Endothelial cell of umbilical vein (primary cell): ENCODE measurements around the gene TXNRD1. TPM values are rescaled to one million over a fixed set of nuclear protein-coding genes. Genes with fewer than 3 reads are reported as not detected.

Experiments used
- BruUV-seq: library from RNA; stranded (reverse); fragments of 400-500 nt; replicated peaks from 2 replicates; lab custom pipeline; 2021; lab: Mats Ljungman, UMichigan
- CTCF ChIA-PET: fragments of 300-600, 350-600 bp; sonication (Branson Sonifier 250); formaldehyde crosslinking; loops from one replicate; lab custom pipeline; 2021; ENCODE audit warnings: antibody characterized with exemption, inconsistent platforms; lab: Charles Lee
- POLR2A ChIA-PET: fragments of 300-600, 350-600 bp; sonication (Branson Sonifier 250); formaldehyde crosslinking; loops from one replicate; lab custom pipeline; 2021; ENCODE audit warnings: antibody characterized with exemption, inconsistent platforms; lab: Charles Lee
- DNase-seq: peaks from one replicate; pipeline ENCODE4 v3.0.0-alpha.2; 2011; ENCODE audit warnings: low read depth, low spot score
- FAIRE-seq: peaks from 2 replicates; lab custom pipeline; 2011; peaks lifted over from hg19 to GRCh38; lab: Jason Lieb, UNC
- H2AFZ ChIP-seq: 2 replicates; pipeline ENCODE4 v1.6.0; 2012; ENCODE audit warnings: low read depth, low read length, control low read depth, inconsistent platforms
- H3K27ac ChIP-seq: 2 replicates; pipeline ENCODE4 v1.5.1; 2011; ENCODE audit warnings: low read depth, mild to moderate bottlenecking, control low read depth, low read length, moderate library complexity; ENCODE audit not compliant: insufficient read depth
- H3K27me3 ChIP-seq, 2 experiments: 2 replicates each; pipeline versions ENCODE4 v1.6.0 to v1.6.1; 2011; ENCODE audit warnings: low read length in 2 of 2, mixed read lengths in 1 of 2; ENCODE audit not compliant: control insufficient read depth in 2 of 2, insufficient read depth in 2 of 2
- H3K36me3 ChIP-seq, 2 experiments: 2 replicates in 1 of 2; 3 replicates in 1 of 2; pipeline ENCODE4 v1.5.1; 2011; ENCODE audit warnings: low read length in 2 of 2, mild to moderate bottlenecking in 1 of 2, moderate library complexity in 1 of 2; ENCODE audit not compliant: control insufficient read depth in 2 of 2, insufficient read depth in 2 of 2; ENCODE audit errors: extremely low read depth in 1 of 2
- H3K4me1 ChIP-seq: 3 replicates; pipeline ENCODE4 v1.5.1; 2011; ENCODE audit warnings: mild to moderate bottlenecking, low read length; ENCODE audit not compliant: control insufficient read depth, insufficient read depth; ENCODE audit errors: extremely low read depth
- H3K4me2 ChIP-seq: 2 replicates; pipeline ENCODE4 v1.6.1; 2011; ENCODE audit warnings: low read length, control low read depth, mixed read lengths; ENCODE audit not compliant: insufficient read depth
- H3K4me3 ChIP-seq, 3 experiments: fragments of 200-600 bp in 1 of 3; sonication (generic), shearing (Covaris generic) in 1 of 3; replicated peaks in 1 of 3; 2 replicates each; pipeline ENCODE4 v1.5.1; 2011 to 2016; ENCODE audit warnings: control low read depth in 3 of 3, low read length in 3 of 3, mild to moderate bottlenecking in 2 of 3, inconsistent platforms in 1 of 3, low read depth in 1 of 3, moderate library complexity in 1 of 3; ENCODE audit not compliant: insufficient read depth in 1 of 3
- H3K79me2 ChIP-seq: 2 replicates; pipeline ENCODE4 v1.6.0; 2012; ENCODE audit warnings: low read length, inconsistent platforms; ENCODE audit not compliant: control insufficient read depth, insufficient read depth
- H3K9ac ChIP-seq: replicated peaks from 2 replicates; pipeline ENCODE3; 2011; ENCODE audit warnings: low read length, control low read depth; ENCODE audit not compliant: insufficient read depth; ENCODE audit errors: extremely low read depth
- H3K9me1 ChIP-seq: replicated peaks from 3 replicates; pipeline ENCODE4 v1.6.0; 2011; ENCODE audit warnings: mild to moderate bottlenecking, low read length; ENCODE audit not compliant: control insufficient read depth, insufficient read depth; ENCODE audit errors: extremely low read depth
- H3K9me3 ChIP-seq: replicated peaks from 2 replicates; pipeline ENCODE4 v1.5.1; 2012; ENCODE audit warnings: low read length, inconsistent platforms; ENCODE audit not compliant: control insufficient read depth, insufficient read depth
- H4K20me1 ChIP-seq: replicated peaks from 2 replicates; pipeline ENCODE3; 2011; ENCODE audit warnings: mild to moderate bottlenecking, low read length; ENCODE audit not compliant: control insufficient read depth, insufficient read depth; ENCODE audit errors: extremely low read depth
- CTCF ChIP-seq, 2 donors: IDR thresholded peaks; 1 replicate in 1 of 2; 2 replicates in 1 of 2; pipeline ENCODE4 v1.5.1; 2011; ENCODE audit warnings: low read length in 2 of 2, mild to moderate bottlenecking in 2 of 2, moderate library complexity in 2 of 2, control low read depth in 1 of 2, inconsistent platforms in 1 of 2, low read depth in 1 of 2; ENCODE audit not compliant: insufficient read depth in 1 of 2; ENCODE audit errors: extremely low read depth in 1 of 2
- EZH2 ChIP-seq: IDR thresholded peaks from 2 replicates; pipeline ENCODE4 v1.6.1; 2012; ENCODE audit warnings: borderline replicate concordance, low read depth, mild to moderate bottlenecking, moderate library complexity, low read length, inconsistent platforms; ENCODE audit not compliant: severe bottlenecking
- FOS ChIP-seq: IDR thresholded peaks from 2 replicates; pipeline ENCODE4 v1.6.1; 2011; ENCODE audit warnings: mild to moderate bottlenecking, low read length, moderate library complexity, borderline replicate concordance; ENCODE audit not compliant: insufficient read depth
- GATA2 ChIP-seq: IDR thresholded peaks from 2 replicates; pipeline ENCODE4 v1.7.0; 2011; ENCODE audit warnings: low read depth, mild to moderate bottlenecking, moderate library complexity, mixed read lengths, low read length; ENCODE audit not compliant: insufficient read length, insufficient read depth
- JUN ChIP-seq: IDR thresholded peaks from 2 replicates; pipeline ENCODE4 v1.6.1; 2011; ENCODE audit warnings: borderline replicate concordance, low read depth; ENCODE audit not compliant: insufficient read length, insufficient read depth
- MAX ChIP-seq: IDR thresholded peaks from 2 replicates; pipeline ENCODE4 v1.6.1; 2011; ENCODE audit not compliant: insufficient read depth, insufficient read length
- MYC ChIP-seq: IDR thresholded peaks from one replicate; pipeline ENCODE4 v1.6.1; 2011; ENCODE audit warnings: mild to moderate bottlenecking, low read depth, low read length
- POLR2A ChIP-seq: IDR thresholded peaks from 2 replicates; pipeline ENCODE4 v1.6.1; 2012; ENCODE audit warnings: low read depth, mild to moderate bottlenecking, control low read depth, low read length
- POLR2AphosphoS5 ChIP-seq: IDR thresholded peaks from 2 replicates; pipeline ENCODE4 v1.6.1; 2012; ENCODE audit warnings: low read depth, mild to moderate bottlenecking, control low read depth, low read length, moderate library complexity; ENCODE audit not compliant: insufficient read depth
- dilution Hi-C: fragments of 300-500 bp; cut with MboI; formaldehyde crosslinking; loops from one replicate; pipeline ENCODE4 v1.15.0; 2019; ENCODE audit warnings: low sequenced_read_pairs; ENCODE audit not compliant: extremely low pct_ligation_motif_present
- intact Hi-C: fragments of 100-400 bp; cut with micrococcal nuclease; formaldehyde crosslinking; loops from one replicate; pipeline ENCODE4 v1.10.0; 2022
- polyA plus RNA-seq, 4 experiments: library from polyadenylated mRNA; depleted of rRNA in 3 of 4; stranded (reverse) in 3 of 4; unstranded in 1 of 4; fragments of >200 nt; gene quantifications; 2 replicates each; pipeline versions ENCODE4 v1.2.1 to v1.2.3, GENCODE V29; 2011 to 2012; ENCODE audit warnings: missing spikeins in 1 of 4
- total RNA-seq: library from RNA; stranded (reverse); gene quantifications from 2 replicates; pipeline ENCODE4 v1.2.3, GENCODE V29; 2021

Gene TXNRD1
- total and polyA plus RNA-seq, 2 donors (not counting 3 experiments of a cell fraction or from before 2014, with no cell fraction given): 309 to 566 TPM

- DNase-seq (no peak), FAIRE-seq (no peak)
- no peak overlapping the region for H2AFZ ChIP-seq
- no peak overlapping the region for H3K9ac ChIP-seq
- no peaks in the 10 kb centered on the region for H3K9me3 ChIP-seq
- intact Hi-C loops (no loop called here), dilution Hi-C loops (no loop called here)
- no peak for TF ChIP-seq FOS
- TF ChIP-seq EZH2: no peak
- no peak for TF ChIP-seq POLR2AphosphoS5
- no peak for TF ChIP-seq CTCF (IDR thresholded peaks at IDR 0.05; ENCODE audit: extremely low read depth in 1 of 2, insufficient read depth in 1 of 2, low read depth in 1 of 2, low read length in 2 of 2)
- TF ChIP-seq GATA2: no peak
- no peak for TF ChIP-seq MYC
- TF ChIP-seq JUN: no peak
- TF ChIP-seq MAX: no peak
- no peak for TF ChIP-seq POLR2A
- H3K36me3 ChIP-seq: no peaks in the 10 kb centered on the region
- H3K4me1 ChIP-seq: no peaks in the 10 kb centered on the region
- ChIA-PET CTCF (interaction anchor here (1.2 to 2.1 kb wide), 3 partner anchors 13 to 42 kb away, joined by 3 to 5 read pairs (median 4); partner anchors contain the start of gene TXNRD1), POLR2A (no interaction called here)
- H3K79me2 ChIP-seq: no peaks in the 10 kb centered on the region
- no peaks in the 10 kb centered on the region for H4K20me1 ChIP-seq
- no peaks in the 10 kb centered on the region for H3K27me3 ChIP-seq
- BruUV-seq: no TSS peak
- no peak overlapping the region for H3K4me2 ChIP-seq
- H3K9me1 ChIP-seq: no peaks in the 10 kb centered on the region
- H3K4me3 ChIP-seq: no peak overlapping the region
- H3K27ac ChIP-seq: no peak overlapping the region
Observed at GRCh38 chr12:104257913-104258472, 42.4 kb downstream of the TXNRD1 start.
